IMR-90 (cell line): ENCODE results near the gene COL18A1.

Experiments used
- CTCF ChIP-seq: conservative IDR thresholded peaks from 2 replicates; pipeline ENCODE4 v1.5.1; 2012; ENCODE audit warnings: mild to moderate bottlenecking, low read depth, low read length, improper control_type of control experiment
- MAZ ChIP-seq: IDR thresholded peaks from 2 replicates; pipeline ENCODE4 v1.6.1; 2012; ENCODE audit warnings: low read depth, mild to moderate bottlenecking, low read length, improper control_type of control experiment, moderate library complexity, borderline replicate concordance
- POLR2A ChIP-seq: IDR thresholded peaks from 2 replicates; pipeline ENCODE4 v1.6.1; 2012; ENCODE audit warnings: mild to moderate bottlenecking, low read depth, low read length
- RAD21 ChIP-seq: IDR thresholded peaks from 2 replicates; pipeline ENCODE4 v1.6.1; 2012; ENCODE audit warnings: low read length, improper control_type of control experiment

- TF ChIP-seq CTCF, result no peak
- TF ChIP-seq POLR2A, result no peak
- TF ChIP-seq MAZ, result no peak
- TF ChIP-seq RAD21, result no peak
Observed at GRCh38 chr21:45374826-45375455, 30.0 kb upstream of the COL18A1 start.
